Suprapubic skin (tissue), 4 donors: Measurements from ENCODE around the gene NRXN3. TPM values are rescaled to one million over a fixed set of nuclear protein-coding genes. Genes with fewer than 3 reads are reported as not detected.

Experiments used
- DNase-seq, 2 donors: peaks; one replicate each; pipeline ENCODE4 v3.0.0-alpha.2; 2019; ENCODE audit warnings: low spot score in 2 of 2
- H3K27ac ChIP-seq: fragments of 200-600 bp; sonication (generic); one replicate; pipeline ENCODE4 v1.5.1; 2019
- H3K27me3 ChIP-seq: fragments of 200-600 bp; sonication (generic); one replicate; pipeline ENCODE4 v1.5.1; 2019
- H3K36me3 ChIP-seq: fragments of 200-600 bp; sonication (generic); one replicate; pipeline ENCODE4 v1.5.1; 2019
- H3K4me1 ChIP-seq: fragments of 200-600 bp; sonication (generic); one replicate; pipeline ENCODE4 v1.5.1; 2019
- H3K4me3 ChIP-seq: fragments of 200-600 bp; sonication (generic); one replicate; pipeline ENCODE4 v1.5.1; 2019; ENCODE audit warnings: mild to moderate bottlenecking
- H3K9me3 ChIP-seq: fragments of 200-600 bp; sonication (generic); one replicate; pipeline ENCODE4 v1.5.1; 2019
- CTCF ChIP-seq, 2 donors: fragments of 200-600 bp in 1 of 2; fragments of 450-650 bp in 1 of 2; sonication (generic) in 1 of 2; IDR thresholded peaks; one replicate each; pipeline ENCODE4 v1.5.1; 2016 to 2019; ENCODE audit warnings: antibody characterized with exemption in 2 of 2, mild to moderate bottlenecking in 1 of 2, moderate library complexity in 1 of 2
- EP300 ChIP-seq: sonication (generic); formaldehyde crosslinking; IDR thresholded peaks from one replicate; pipeline ENCODE4 v1.6.1; 2017; ENCODE audit warnings: antibody characterized with exemption
- POLR2A ChIP-seq, 2 donors: fragments of 450-650 bp; IDR thresholded peaks; one replicate each; pipeline ENCODE4 v1.6.1; 2017; ENCODE audit warnings: antibody characterized with exemption in 2 of 2, mild to moderate bottlenecking in 2 of 2, moderate library complexity in 2 of 2
- POLR2AphosphoS5 ChIP-seq, 3 donors: sonication (generic); formaldehyde crosslinking; IDR thresholded peaks; one replicate each; pipeline ENCODE4 v1.6.1; 2017; ENCODE audit warnings: antibody characterized with exemption in 3 of 3
- WGBS: methylation state at CpG from one replicate; pipeline ENCODE4 v1.1.5; 2018; 5-methylcytosine and 5-hydroxymethylcytosine counted together
- total RNA-seq, 4 donors: library from RNA; depleted of rRNA; stranded (reverse); fragments of >200 nt; gene quantifications; one replicate each; pipeline ENCODE4 v1.1.0, GENCODE V29; 2016

Gene NRXN3
- total RNA-seq, 4 donors from 2014 or later: 0.79 to 4.3 (median 3.3) TPM

- Histone ChIP-seq H3K27me3 (no peaks in the 10 kb centered on the region), H3K9me3 (no peaks in the 10 kb centered on the region), H3K4me1 (no peaks in the 10 kb centered on the region), H3K4me3 (no peak overlapping the region), H3K36me3 (no peaks in the 10 kb centered on the region), H3K27ac (no peak overlapping the region)
- TF ChIP-seq POLR2AphosphoS5 (IDR thresholded peaks at IDR 0.05) (no peak), CTCF (IDR thresholded peaks at IDR 0.05) (no peak), POLR2A (IDR thresholded peaks at IDR 0.05) (no peak), EP300 (no peak)
- 75% methylated on average over 6 of the region's 6 CpGs for WGBS
- DNase-seq: no peak
These were observed 89.7 kb downstream of the NRXN3 start for GRCh38 chr14:78259831-78260230.

DNA sequence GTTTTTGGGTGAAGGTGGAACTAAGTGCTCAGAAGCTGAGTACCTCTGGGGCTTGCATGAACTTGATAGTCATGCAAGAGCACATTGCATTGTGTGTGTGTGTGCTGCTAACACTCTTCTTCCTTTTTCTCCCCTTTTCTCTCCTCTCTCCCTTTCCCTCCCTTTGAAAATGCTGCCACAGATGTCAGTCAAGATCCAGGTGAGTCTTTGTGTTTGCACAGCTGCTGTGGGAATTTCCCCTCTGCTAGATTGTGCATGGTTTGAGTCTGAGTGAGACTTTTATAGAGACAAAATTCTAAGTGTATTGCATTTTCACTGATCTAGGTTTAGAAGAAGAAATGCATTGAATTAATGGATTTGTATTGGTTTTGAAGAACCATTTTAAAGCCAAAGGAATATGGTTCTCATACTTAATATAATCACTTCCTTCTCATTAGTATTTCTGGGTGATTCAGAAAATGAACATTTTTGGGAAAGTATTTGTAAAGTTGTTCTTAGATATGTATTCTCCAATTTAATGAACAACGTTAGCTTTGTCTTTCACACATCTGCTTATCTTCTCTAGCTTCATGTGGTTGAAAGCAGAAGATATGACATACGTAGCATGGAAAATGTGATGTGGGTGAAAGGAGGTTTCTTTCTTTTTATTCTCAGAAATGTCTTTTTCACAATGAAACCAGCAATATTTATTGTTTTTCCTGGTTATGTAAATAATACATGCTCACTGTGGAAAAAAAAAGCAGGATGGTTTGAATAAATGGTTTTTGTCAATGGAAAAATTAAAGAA lies 108.5 kb downstream of the NRXN3 start:
- Histone ChIP-seq H3K4me1 (no peaks in the 10 kb centered on the region), H3K9me3 (no peaks in the 10 kb centered on the region), H3K4me3 (no peak overlapping the region), H3K36me3 (no peaks in the 10 kb centered on the region), H3K27ac (no peak overlapping the region), H3K27me3 (no peaks in the 10 kb centered on the region)
- TF ChIP-seq EP300: no peak
- TF ChIP-seq POLR2A (IDR thresholded peaks at IDR 0.05): no peak
- no peak for TF ChIP-seq POLR2AphosphoS5 (IDR thresholded peaks at IDR 0.05)
- no peak for TF ChIP-seq CTCF (IDR thresholded peaks at IDR 0.05)
- 66% methylated on average over 2 of the region's 2 CpGs for WGBS
- no peak for DNase-seq

DNA sequence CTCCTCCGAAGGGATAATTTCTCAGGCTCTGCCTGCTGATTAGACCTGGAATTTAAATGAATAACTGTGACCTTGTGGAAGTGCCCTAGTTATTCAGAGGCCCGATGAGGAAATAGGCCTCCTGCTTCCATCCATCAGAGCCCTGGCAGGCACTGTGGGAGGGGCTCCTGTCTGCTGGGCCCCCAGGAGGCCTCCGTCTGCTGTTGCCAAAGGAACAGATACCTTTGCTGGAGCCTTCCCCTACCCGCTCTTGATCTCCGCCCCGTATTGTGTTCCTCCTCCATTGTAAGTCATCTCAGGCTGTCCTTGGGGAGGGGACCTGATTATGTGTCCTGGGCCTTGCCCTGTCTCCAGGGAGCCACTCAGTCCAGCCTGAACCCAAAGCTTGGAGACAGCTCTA lies 112.3 kb downstream of the NRXN3 start:
- Histone ChIP-seq H3K9me3 (no peaks in the 10 kb centered on the region), H3K4me3 (no peak overlapping the region), H3K4me1 (no peaks in the 10 kb centered on the region), H3K27ac (no peak overlapping the region), H3K36me3 (no peaks in the 10 kb centered on the region), H3K27me3 (no peaks in the 10 kb centered on the region)
- 66% methylated on average over 5 of the region's 6 CpGs for WGBS
- no peak for DNase-seq
- TF ChIP-seq POLR2AphosphoS5 (IDR thresholded peaks at IDR 0.05) (no peak), EP300 (no peak), CTCF (IDR thresholded peaks at IDR 0.05) (no peak), POLR2A (IDR thresholded peaks at IDR 0.05) (no peak)

DNA sequence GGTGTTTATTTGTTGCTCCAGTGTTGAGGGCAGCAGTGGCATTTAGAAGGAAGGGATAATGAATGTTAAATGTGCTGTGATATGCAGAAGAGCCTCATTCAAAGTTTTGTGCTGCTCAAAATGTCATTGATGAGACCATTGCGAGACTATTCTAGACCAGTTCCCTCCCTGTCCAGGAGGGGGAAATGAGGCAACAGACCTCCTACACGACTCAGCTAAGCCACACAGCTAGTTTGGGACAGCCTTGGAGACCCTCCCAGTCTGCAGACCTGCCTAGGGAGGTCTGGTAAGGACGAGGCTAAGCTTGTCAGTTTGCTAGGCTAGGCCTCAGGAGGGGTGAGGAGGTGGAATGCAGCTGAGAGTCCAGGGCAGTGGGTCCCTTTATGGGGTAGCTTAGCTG lies 116.0 kb downstream of the NRXN3 start:
- WGBS: 64% methylated on average over 3 of the region's 3 CpGs

More for the DNA sequence above, 116.0 kb downstream of the NRXN3 start:
- Histone ChIP-seq H3K4me3 (no peak overlapping the region), H3K4me1 (no peaks in the 10 kb centered on the region), H3K9me3 (no peaks in the 10 kb centered on the region), H3K36me3 (no peaks in the 10 kb centered on the region), H3K27ac (no peak overlapping the region), H3K27me3 (no peaks in the 10 kb centered on the region)
- no peak for DNase-seq
- TF ChIP-seq EP300 (no peak), POLR2AphosphoS5 (IDR thresholded peaks at IDR 0.05) (no peak), CTCF (IDR thresholded peaks at IDR 0.05) (no peak), POLR2A (IDR thresholded peaks at IDR 0.05) (no peak)
